Panc1 (cell line): ENCODE results near the gene UBAC2. TPM values are rescaled to one million over a fixed set of nuclear protein-coding genes. Genes with fewer than 3 reads are reported as not detected.

Experiments used
- ATAC-seq: fragments of 200-7000 bp; cut with Tn5 transposase; 2 replicates; pipeline ENCODE4 v1.9.1; 2020; ENCODE audit warnings: mild to moderate bottlenecking, moderate library complexity
- BruUV-seq: library from RNA; stranded (reverse); fragments of 400-500 nt; replicated peaks from 2 replicates; lab custom pipeline; 2021; lab: Mats Ljungman, UMichigan
- CTCF ChIA-PET: fragments of 300-600 bp; sonication (Branson Sonifier 250); formaldehyde crosslinking; loops from one replicate; lab custom pipeline; 2022; ENCODE audit warnings: antibody characterized with exemption; lab: Charles Lee
- POLR2A ChIA-PET: fragments of 300-600 bp; sonication (Branson Sonifier 250); formaldehyde crosslinking; loops from one replicate; lab custom pipeline; 2022; ENCODE audit warnings: antibody characterized with exemption; lab: Charles Lee
- DNase-seq: peaks from one replicate; pipeline ENCODE4 v3.0.0-alpha.2; 2010; ENCODE audit warnings: low read depth, low spot score
- H3K27ac ChIP-seq: 2 replicates; pipeline ENCODE4 v1.5.1; 2011; ENCODE audit warnings: mild to moderate bottlenecking, low read length, inconsistent platforms
- H3K27me3 ChIP-seq: fragments of 200-500 bp; sonication (Bioruptor generic); 2 replicates; pipeline ENCODE4 v1.6.0; 2014; ENCODE audit warnings: low read length, inconsistent platforms; ENCODE audit not compliant: control insufficient read depth, insufficient read depth
- H3K36me3 ChIP-seq: fragments of 200-500 bp; sonication (Bioruptor generic); 2 replicates; pipeline ENCODE4 v1.5.1; 2014; ENCODE audit warnings: inconsistent platforms, mild to moderate bottlenecking, low read length, moderate library complexity; ENCODE audit not compliant: control insufficient read depth, insufficient read depth
- H3K4me1 ChIP-seq: 2 replicates; pipeline ENCODE4 v1.5.1; 2011; ENCODE audit warnings: inconsistent platforms, mild to moderate bottlenecking, low read length, moderate library complexity; ENCODE audit not compliant: control insufficient read depth, insufficient read depth
- H3K4me3 ChIP-seq, 2 experiments: 2 replicates each; pipeline ENCODE4 v1.5.1; 2011 to 2012; ENCODE audit warnings: low read depth in 2 of 2, low read length in 2 of 2, mild to moderate bottlenecking in 2 of 2, inconsistent platforms in 1 of 2, moderate library complexity in 1 of 2
- H3K9me3 ChIP-seq: fragments of 200-500 bp; sonication (Bioruptor generic); 2 replicates; pipeline ENCODE4 v1.5.1; 2014; ENCODE audit warnings: low read depth, mild to moderate bottlenecking, inconsistent platforms, low read length, moderate library complexity; ENCODE audit not compliant: control insufficient read depth, insufficient read depth
- POLR2AphosphoS5 ChIP-seq: IDR thresholded peaks from 2 replicates; pipeline ENCODE4 v1.6.1; 2012; ENCODE audit warnings: mild to moderate bottlenecking, low read depth, low read length, moderate library complexity
- SIN3A ChIP-seq: IDR thresholded peaks from 2 replicates; pipeline ENCODE4 v1.6.1; 2012; ENCODE audit warnings: low read depth, mild to moderate bottlenecking, low read length, moderate library complexity, borderline replicate concordance; ENCODE audit not compliant: insufficient read depth
- TCF7L2 ChIP-seq: IDR thresholded peaks from 2 replicates; pipeline ENCODE4 v1.6.1; 2011; ENCODE audit warnings: mild to moderate bottlenecking, low read depth, low read length, inconsistent platforms
- in situ Hi-C: cut with HindIII; loops from 2 replicates; pipeline ENCODE4 v1.10.0; 2016; ENCODE audit warnings: low sequenced_read_pairs, low pct_unique_long_range_greater_than_20kb
- intact Hi-C: fragments of 100-400 bp; cut with micrococcal nuclease; formaldehyde crosslinking; loops from one replicate; pipeline ENCODE4 v1.10.0; 2022; ENCODE audit not compliant: unreplicated experiment
- total RNA-seq: library from RNA; stranded (reverse); gene quantifications from one replicate; pipeline ENCODE4 v1.2.1, GENCODE V29; 2021; ENCODE audit not compliant: unreplicated experiment
- TF ChIP-seq, protein P1 (sequence below), 2 experiments: IDR thresholded peaks; 2 replicates each; pipeline ENCODE4 v1.6.1; 2011 to 2012; ENCODE audit warnings: low read depth in 2 of 2, control low read depth in 1 of 2, low read length in 1 of 2, mild to moderate bottlenecking in 1 of 2, moderate library complexity in 1 of 2; ENCODE audit not compliant: insufficient read depth in 1 of 2
- TF ChIP-seq, protein P2 (sequence below): fragments of 450-650 bp; IDR thresholded peaks from 2 replicates; pipeline ENCODE4 v1.5.1; 2017; ENCODE audit warnings: mild to moderate bottlenecking

Gene UBAC2
- total RNA-seq, 1 experiment from 2014 or later: 40.8 TPM

DNA sequence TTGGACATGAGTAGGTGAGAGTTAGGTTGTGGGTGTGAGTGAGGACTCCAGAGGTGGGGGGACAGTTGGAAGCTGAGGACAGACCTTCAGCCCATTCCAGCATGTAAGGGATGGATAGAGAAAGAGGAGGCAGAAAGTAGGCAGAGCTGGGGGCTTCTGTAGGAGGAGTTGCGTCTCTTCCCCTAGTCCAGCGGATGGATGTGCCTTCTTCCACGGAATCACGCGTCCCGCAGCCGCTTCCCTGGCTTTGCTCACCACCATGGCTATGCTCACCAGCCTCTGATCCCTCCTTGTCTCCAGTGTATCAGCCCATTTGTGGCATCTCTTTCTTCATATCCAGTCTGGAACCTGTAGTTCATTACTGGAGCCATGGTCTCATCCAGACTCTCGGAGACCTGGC is 5.6 kb downstream of the UBAC2 start:
- no peak overlapping the region for H3K4me3 ChIP-seq
- intact Hi-C loops: no loop called here
- no peak overlapping the region for H3K27ac ChIP-seq
- H3K36me3 ChIP-seq: no peaks in the 10 kb centered on the region; the same call in 1 of the 2 replicates
- DNase-seq: no peak
- no peaks in the 10 kb centered on the region for H3K27me3 ChIP-seq
- TF ChIP-seq SIN3A (no peak), TCF7L2 (no peak), POLR2AphosphoS5 (no peak)
- TF ChIP-seq, protein P1, sequence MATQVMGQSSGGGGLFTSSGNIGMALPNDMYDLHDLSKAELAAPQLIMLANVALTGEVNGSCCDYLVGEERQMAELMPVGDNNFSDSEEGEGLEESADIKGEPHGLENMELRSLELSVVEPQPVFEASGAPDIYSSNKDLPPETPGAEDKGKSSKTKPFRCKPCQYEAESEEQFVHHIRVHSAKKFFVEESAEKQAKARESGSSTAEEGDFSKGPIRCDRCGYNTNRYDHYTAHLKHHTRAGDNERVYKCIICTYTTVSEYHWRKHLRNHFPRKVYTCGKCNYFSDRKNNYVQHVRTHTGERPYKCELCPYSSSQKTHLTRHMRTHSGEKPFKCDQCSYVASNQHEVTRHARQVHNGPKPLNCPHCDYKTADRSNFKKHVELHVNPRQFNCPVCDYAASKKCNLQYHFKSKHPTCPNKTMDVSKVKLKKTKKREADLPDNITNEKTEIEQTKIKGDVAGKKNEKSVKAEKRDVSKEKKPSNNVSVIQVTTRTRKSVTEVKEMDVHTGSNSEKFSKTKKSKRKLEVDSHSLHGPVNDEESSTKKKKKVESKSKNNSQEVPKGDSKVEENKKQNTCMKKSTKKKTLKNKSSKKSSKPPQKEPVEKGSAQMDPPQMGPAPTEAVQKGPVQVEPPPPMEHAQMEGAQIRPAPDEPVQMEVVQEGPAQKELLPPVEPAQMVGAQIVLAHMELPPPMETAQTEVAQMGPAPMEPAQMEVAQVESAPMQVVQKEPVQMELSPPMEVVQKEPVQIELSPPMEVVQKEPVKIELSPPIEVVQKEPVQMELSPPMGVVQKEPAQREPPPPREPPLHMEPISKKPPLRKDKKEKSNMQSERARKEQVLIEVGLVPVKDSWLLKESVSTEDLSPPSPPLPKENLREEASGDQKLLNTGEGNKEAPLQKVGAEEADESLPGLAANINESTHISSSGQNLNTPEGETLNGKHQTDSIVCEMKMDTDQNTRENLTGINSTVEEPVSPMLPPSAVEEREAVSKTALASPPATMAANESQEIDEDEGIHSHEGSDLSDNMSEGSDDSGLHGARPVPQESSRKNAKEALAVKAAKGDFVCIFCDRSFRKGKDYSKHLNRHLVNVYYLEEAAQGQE (IDR thresholded peaks at IDR 0.05; ENCODE audit: insufficient read depth in 1 of 2, low read depth in 2 of 2, low read length in 1 of 2): no peak
- TF ChIP-seq, protein P2, sequence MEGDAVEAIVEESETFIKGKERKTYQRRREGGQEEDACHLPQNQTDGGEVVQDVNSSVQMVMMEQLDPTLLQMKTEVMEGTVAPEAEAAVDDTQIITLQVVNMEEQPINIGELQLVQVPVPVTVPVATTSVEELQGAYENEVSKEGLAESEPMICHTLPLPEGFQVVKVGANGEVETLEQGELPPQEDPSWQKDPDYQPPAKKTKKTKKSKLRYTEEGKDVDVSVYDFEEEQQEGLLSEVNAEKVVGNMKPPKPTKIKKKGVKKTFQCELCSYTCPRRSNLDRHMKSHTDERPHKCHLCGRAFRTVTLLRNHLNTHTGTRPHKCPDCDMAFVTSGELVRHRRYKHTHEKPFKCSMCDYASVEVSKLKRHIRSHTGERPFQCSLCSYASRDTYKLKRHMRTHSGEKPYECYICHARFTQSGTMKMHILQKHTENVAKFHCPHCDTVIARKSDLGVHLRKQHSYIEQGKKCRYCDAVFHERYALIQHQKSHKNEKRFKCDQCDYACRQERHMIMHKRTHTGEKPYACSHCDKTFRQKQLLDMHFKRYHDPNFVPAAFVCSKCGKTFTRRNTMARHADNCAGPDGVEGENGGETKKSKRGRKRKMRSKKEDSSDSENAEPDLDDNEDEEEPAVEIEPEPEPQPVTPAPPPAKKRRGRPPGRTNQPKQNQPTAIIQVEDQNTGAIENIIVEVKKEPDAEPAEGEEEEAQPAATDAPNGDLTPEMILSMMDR: no peak
- in situ Hi-C loops: no loop called here
- H3K4me1 ChIP-seq: peaks cover 7% of the 10 kb centered on the region
- no peaks in the 10 kb centered on the region for H3K9me3 ChIP-seq
- BruUV-seq: no TSS peak
- POLR2A ChIA-PET: no interaction called here
- no peak for ATAC-seq
- CTCF ChIA-PET: no interaction called here

DNA sequence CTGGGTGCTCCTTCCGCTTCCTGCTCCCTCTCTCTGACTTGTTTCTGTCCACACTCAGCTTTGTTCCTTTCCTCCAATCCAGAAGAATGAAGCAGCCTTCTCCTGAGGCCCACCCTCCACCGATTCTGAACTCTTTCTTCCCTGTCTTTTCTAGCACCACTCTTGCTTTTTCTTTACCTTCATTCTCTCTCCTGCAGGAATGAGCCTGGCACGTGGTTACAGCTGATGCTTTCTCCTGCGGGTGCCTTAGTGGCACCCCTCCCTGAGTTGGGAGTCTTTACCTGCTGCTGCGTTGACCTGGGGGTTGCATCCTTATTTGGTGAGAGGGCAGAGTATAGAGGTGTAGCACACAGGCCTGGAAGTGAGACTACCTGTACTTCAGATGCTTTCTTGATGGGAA is 6.2 kb downstream of the UBAC2 start:
- intact Hi-C loops: no loop called here
- no peak overlapping the region for H3K27ac ChIP-seq
- DNase-seq: no peak
- H3K4me1 ChIP-seq: peaks cover 7% of the 10 kb centered on the region
- no peaks in the 10 kb centered on the region for H3K9me3 ChIP-seq
- TF ChIP-seq POLR2AphosphoS5: no peak
- CTCF ChIA-PET: no interaction called here
- in situ Hi-C loops: no loop called here
- no peaks in the 10 kb centered on the region for H3K36me3 ChIP-seq
- ATAC-seq: no peak
- POLR2A ChIA-PET: interaction anchor here (0.6 kb wide), 1 partner anchor 112 kb away, joined by 5 read pairs; no protein-coding TSS in a partner anchor
- no TSS peak for BruUV-seq
- H3K27me3 ChIP-seq: no peaks in the 10 kb centered on the region
- H3K4me3 ChIP-seq: no peak overlapping the region

DNA sequence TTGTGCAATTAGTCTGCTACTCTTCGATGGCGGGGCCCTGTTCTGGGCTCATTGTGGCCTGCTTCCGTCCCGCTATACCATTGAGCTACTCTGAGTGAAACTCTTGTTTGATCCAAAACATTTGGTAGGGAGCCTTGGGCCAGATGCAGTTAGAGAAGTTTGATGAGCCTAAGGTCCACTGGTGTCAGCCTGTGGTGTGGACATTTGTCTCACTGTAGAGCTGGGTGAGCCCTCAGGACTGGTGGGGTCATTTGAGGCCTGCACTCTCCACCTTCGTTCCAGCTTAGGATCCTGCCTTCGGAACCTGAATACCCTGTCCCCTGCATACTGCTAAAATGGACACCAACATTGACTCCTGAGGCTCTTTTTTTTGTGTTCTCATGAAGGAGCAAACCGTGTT is 6.9 kb downstream of the UBAC2 start:
- no peak overlapping the region for H3K27ac ChIP-seq
- ChIA-PET CTCF (no interaction called here), POLR2A (interaction anchor here (0.6 kb wide), 1 partner anchor 111 kb away, joined by 5 read pairs; no protein-coding TSS in a partner anchor)
- H3K27me3 ChIP-seq: no peaks in the 10 kb centered on the region
- ATAC-seq: no peak
- no peaks in the 10 kb centered on the region for H3K36me3 ChIP-seq
- no peak for TF ChIP-seq POLR2AphosphoS5
- TF ChIP-seq, protein P2: no peak
- TF ChIP-seq, protein P1 (IDR thresholded peaks at IDR 0.05; ENCODE audit: insufficient read depth in 1 of 2, low read depth in 2 of 2, low read length in 1 of 2): no peak
- TF ChIP-seq SIN3A: no peak
- TF ChIP-seq TCF7L2: no peak
- H3K4me1 ChIP-seq: peaks cover 1% of the 10 kb centered on the region
- H3K4me3 ChIP-seq: no peak overlapping the region
- H3K9me3 ChIP-seq: no peaks in the 10 kb centered on the region
- BruUV-seq: no TSS peak
- intact Hi-C loops (no loop called here), in situ Hi-C loops (no loop called here)
- no peak for DNase-seq
